ENCODE data around the gene CDC42EP5. TPM values are rescaled to one million over a fixed set of nuclear protein-coding genes. Genes with fewer than 3 reads are reported as not detected.

Gene CDC42EP5
- total RNA-seq, 1 donor from 2014 or later: 18.2 TPM

GRCh38 chr19:54457773-54458647 lies 15.1 kb downstream of the CDC42EP5 start:
- Histone ChIP-seq H3K4me3 (ENCODE audit: low read depth, low read length) (no peak overlapping the region), H3K36me3 (ENCODE audit: control insufficient read depth, insufficient read depth, low read length) (peaks cover 47% of the 10 kb centered on the region), H3K27me3 (ENCODE audit: control insufficient read depth, insufficient read depth, low read length) (no peaks in the 10 kb centered on the region)
- no peak for FAIRE-seq
- no peak for TF ChIP-seq CTCF (IDR thresholded peaks at IDR 0.05; ENCODE audit: insufficient read depth, low read length, severe bottlenecking)
- no peak for DNase-seq (ENCODE audit: low read depth)

- DNase-seq (ENCODE audit: low read depth): no peak
- Histone ChIP-seq H3K4me3 (ENCODE audit: low read depth, low read length) (no peak overlapping the region), H3K27me3 (ENCODE audit: control insufficient read depth, insufficient read depth, low read length) (no peaks in the 10 kb centered on the region), H3K36me3 (ENCODE audit: control insufficient read depth, insufficient read depth, low read length) (peaks cover 54% of the 10 kb centered on the region)
- no peak for TF ChIP-seq CTCF (IDR thresholded peaks at IDR 0.05; ENCODE audit: insufficient read depth, low read length, severe bottlenecking)
- FAIRE-seq: no peak
Observed at GRCh38 chr19:54456423-54457373, 16.4 kb downstream of the CDC42EP5 start.

GRCh38 chr19:54455786-54456422 lies 17.2 kb downstream of the CDC42EP5 start:
- no peak for DNase-seq (ENCODE audit: low read depth)
- Histone ChIP-seq H3K27me3 (ENCODE audit: control insufficient read depth, insufficient read depth, low read length) (no peaks in the 10 kb centered on the region), H3K36me3 (ENCODE audit: control insufficient read depth, insufficient read depth, low read length) (peaks cover 54% of the 10 kb centered on the region), H3K4me3 (ENCODE audit: low read depth, low read length) (no peak overlapping the region)
- no peak for TF ChIP-seq CTCF (IDR thresholded peaks at IDR 0.05; ENCODE audit: insufficient read depth, low read length, severe bottlenecking)
- no peak for FAIRE-seq

- DNase-seq (ENCODE audit: low read depth): no peak
- H3K36me3 ChIP-seq (ENCODE audit: control insufficient read depth, insufficient read depth, low read length): peaks cover 54% of the 10 kb centered on the region
- FAIRE-seq: no peak
Observed at GRCh38 chr19:54454781-54455675, 18.1 kb downstream of the CDC42EP5 start.

More at GRCh38 chr19:54454781-54455675, 18.1 kb downstream of the CDC42EP5 start:
- no peak for TF ChIP-seq CTCF (IDR thresholded peaks at IDR 0.05; ENCODE audit: insufficient read depth, low read length, severe bottlenecking)
- no peaks in the 10 kb centered on the region for H3K27me3 ChIP-seq (ENCODE audit: control insufficient read depth, insufficient read depth, low read length)
- no peak overlapping the region for H3K4me3 ChIP-seq (ENCODE audit: low read depth, low read length)
